Glutamatergic neuron (in vitro differentiated cells): Measurements from ENCODE around the gene PEX5. TPM values are rescaled to one million over a fixed set of nuclear protein-coding genes. Genes with fewer than 3 reads are reported as not detected.

ENCODE experiments used
- DNase-seq: peaks from one replicate; pipeline ENCODE4 v3.0.0; 2022
- H3K27ac Mint-ChIP-seq: one replicate; pipeline ENCODE4 v1.8.0; 2020; ENCODE audit warnings: mild to moderate bottlenecking, mixed read lengths, inconsistent platforms; ENCODE audit not compliant: unreplicated experiment
- H3K27me3 Mint-ChIP-seq: one replicate; pipeline ENCODE4 v1.8.0; 2020; ENCODE audit warnings: mild to moderate bottlenecking, moderate library complexity, mixed read lengths, inconsistent platforms; ENCODE audit not compliant: unreplicated experiment
- H3K36me3 Mint-ChIP-seq: one replicate; pipeline ENCODE4 v1.8.0; 2020; ENCODE audit warnings: mild to moderate bottlenecking, mixed read lengths, inconsistent platforms; ENCODE audit not compliant: unreplicated experiment
- H3K4me1 Mint-ChIP-seq: one replicate; pipeline ENCODE4 v1.8.0; 2020; ENCODE audit warnings: mild to moderate bottlenecking, low read depth, mixed read lengths, inconsistent platforms; ENCODE audit not compliant: unreplicated experiment
- H3K4me3 Mint-ChIP-seq: one replicate; pipeline ENCODE4 v1.8.0; 2020; ENCODE audit warnings: mild to moderate bottlenecking, mixed read lengths, inconsistent platforms; ENCODE audit not compliant: unreplicated experiment
- H3K9me3 Mint-ChIP-seq: one replicate; pipeline ENCODE4 v1.8.0; 2020; ENCODE audit warnings: mild to moderate bottlenecking, moderate library complexity, mixed read lengths, inconsistent platforms; ENCODE audit not compliant: unreplicated experiment
- total RNA-seq: library from RNA; stranded (reverse); fragmentation: NEBNext Ultra II Directional; extraction: Animal tissue kit (Norgen Biotek cat#: 25700); gene quantifications from one replicate; pipeline ENCODE4 v1.2.1, GENCODE V29; 2021; ENCODE audit not compliant: unreplicated experiment
- TF ChIP-seq, protein P1 (sequence below): fragments of 200-600 bp; sonication (generic); IDR thresholded peaks from one replicate; pipeline ENCODE4 v1.5.0; 2021; ENCODE audit not compliant: partially characterized antibody, unreplicated experiment

PEX5 gene
- total RNA-seq, 1 donor from 2014 or later = 71.0 TPM

DNA sequence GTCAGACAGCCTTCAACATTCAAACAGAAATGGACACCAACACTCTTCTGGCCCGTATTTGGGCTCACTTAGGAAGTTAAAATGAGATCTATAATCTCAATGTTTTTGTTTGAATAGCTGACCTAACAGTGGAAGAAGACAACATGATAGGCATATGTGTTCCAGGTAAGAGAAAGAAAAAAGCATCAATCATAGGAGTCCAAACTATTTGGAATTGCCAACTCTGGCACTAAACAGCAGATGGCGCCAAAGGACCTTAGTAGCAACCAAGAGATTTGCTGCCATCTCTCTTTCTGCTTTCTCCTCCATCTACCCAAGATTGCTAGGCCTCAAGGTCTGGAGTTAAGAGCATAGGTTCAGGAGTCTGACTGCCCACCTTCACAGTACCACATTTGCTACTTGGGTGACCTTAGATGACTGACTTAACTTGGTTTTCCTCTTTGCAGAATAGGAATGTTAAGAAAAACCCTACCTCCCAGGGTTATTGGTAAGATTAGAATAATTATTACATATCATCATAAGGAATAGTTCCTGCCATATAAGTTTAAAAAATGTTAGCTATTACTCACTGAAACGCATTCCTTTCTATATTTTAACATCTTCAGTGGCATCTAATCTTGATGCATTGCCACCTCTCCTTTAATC, 30.2 kb downstream of the PEX5 start:
- no peaks in the 10 kb centered on the region for H3K4me1 Mint-ChIP-seq
- no peaks in the 10 kb centered on the region for H3K36me3 Mint-ChIP-seq
- H3K9me3 Mint-ChIP-seq = no peaks in the 10 kb centered on the region
- no peaks in the 10 kb centered on the region for H3K27me3 Mint-ChIP-seq
- DNase-seq = peak; percentile 78
- TF ChIP-seq, protein P1, sequence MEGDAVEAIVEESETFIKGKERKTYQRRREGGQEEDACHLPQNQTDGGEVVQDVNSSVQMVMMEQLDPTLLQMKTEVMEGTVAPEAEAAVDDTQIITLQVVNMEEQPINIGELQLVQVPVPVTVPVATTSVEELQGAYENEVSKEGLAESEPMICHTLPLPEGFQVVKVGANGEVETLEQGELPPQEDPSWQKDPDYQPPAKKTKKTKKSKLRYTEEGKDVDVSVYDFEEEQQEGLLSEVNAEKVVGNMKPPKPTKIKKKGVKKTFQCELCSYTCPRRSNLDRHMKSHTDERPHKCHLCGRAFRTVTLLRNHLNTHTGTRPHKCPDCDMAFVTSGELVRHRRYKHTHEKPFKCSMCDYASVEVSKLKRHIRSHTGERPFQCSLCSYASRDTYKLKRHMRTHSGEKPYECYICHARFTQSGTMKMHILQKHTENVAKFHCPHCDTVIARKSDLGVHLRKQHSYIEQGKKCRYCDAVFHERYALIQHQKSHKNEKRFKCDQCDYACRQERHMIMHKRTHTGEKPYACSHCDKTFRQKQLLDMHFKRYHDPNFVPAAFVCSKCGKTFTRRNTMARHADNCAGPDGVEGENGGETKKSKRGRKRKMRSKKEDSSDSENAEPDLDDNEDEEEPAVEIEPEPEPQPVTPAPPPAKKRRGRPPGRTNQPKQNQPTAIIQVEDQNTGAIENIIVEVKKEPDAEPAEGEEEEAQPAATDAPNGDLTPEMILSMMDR = peak; percentile 78
- no peak overlapping the region for H3K27ac Mint-ChIP-seq
- no peak overlapping the region for H3K4me3 Mint-ChIP-seq

DNA sequence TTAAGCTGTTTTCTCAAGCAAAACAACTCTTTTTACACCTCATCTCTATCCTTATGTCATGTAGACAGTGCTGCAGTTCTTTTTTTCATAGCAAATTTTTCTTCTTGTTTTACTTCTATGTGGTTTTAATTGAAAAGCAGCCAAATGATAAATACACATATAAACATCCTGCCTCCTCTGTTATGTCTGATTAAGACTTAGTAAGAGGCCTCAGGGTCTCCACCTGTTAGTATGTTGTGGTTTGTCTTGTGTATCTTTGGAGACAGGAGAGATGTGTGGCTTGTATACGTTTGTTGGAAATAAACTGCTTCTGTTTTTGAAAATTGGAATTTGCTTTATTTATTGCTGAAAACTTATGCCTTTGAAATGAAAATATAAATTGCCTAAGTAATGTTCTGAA, 32.0 kb downstream of the PEX5 start:
- no peak overlapping the region for H3K4me3 Mint-ChIP-seq
- no peak overlapping the region for H3K27ac Mint-ChIP-seq
- H3K36me3 Mint-ChIP-seq = no peaks in the 10 kb centered on the region
- H3K4me1 Mint-ChIP-seq = no peaks in the 10 kb centered on the region
- H3K9me3 Mint-ChIP-seq = no peaks in the 10 kb centered on the region
- TF ChIP-seq, protein P1 = no peak
- H3K27me3 Mint-ChIP-seq = no peaks in the 10 kb centered on the region
- DNase-seq = no peak

DNA sequence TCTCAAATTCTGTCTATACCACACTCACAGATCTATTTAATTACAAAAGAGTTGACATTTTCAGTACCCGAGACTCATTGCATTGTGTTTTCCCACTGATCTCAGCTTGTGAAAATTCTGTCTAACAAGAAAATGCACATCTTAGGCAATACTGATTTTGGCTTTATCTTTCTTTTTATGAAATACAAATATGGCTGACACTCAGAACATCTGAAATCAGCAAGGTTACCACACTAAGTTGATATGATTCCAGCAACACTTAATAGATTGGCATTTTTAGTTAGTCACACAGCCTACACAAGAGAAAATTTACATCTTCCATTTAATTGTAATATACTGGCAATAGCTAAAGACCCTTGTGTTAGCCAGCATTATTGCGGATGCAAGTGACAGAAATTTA, 40.3 kb downstream of the PEX5 start:
- Mint-ChIP-seq H3K27me3 (peaks cover 3% of the 10 kb centered on the region), H3K4me3 (no peak overlapping the region), H3K36me3 (no peaks in the 10 kb centered on the region), H3K27ac (no peak overlapping the region), H3K4me1 (no peaks in the 10 kb centered on the region), H3K9me3 (peaks cover 2% of the 10 kb centered on the region)
- no peak for DNase-seq
- TF ChIP-seq, protein P1 = no peak

DNA sequence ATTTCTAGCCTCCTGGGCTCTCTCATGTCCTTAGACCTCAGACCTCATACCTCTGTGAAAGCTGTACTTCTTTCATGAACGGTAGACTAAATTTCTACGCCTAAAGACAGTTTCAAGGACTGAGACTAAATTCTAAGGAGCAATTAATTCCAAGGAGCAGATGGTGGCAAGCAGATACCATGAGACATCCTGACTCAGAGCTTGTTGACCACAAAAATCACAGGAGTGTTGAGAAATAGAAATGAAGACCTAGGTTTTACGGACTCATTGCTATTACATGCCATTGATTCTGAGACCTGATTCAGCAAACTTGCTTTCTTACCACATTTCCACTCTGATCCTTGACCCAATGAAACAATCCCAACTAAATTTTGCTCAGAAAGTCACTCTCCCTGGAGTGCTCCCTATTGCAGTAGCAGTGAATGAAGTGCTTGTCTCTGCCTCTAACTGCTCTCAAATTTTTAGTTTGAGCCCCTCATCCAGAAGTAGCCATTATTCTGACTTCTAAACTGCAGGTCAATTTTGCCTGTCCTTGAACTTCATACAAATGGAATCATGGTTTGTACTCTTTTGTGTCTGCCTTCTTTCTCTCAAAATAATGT, 52.0 kb downstream of the PEX5 start:
- Mint-ChIP-seq H3K4me1 (no peaks in the 10 kb centered on the region), H3K4me3 (no peak overlapping the region), H3K36me3 (no peaks in the 10 kb centered on the region), H3K27ac (no peak overlapping the region), H3K9me3 (no peaks in the 10 kb centered on the region), H3K27me3 (no peaks in the 10 kb centered on the region)
- TF ChIP-seq, protein P1 = no peak
- no peak for DNase-seq
